ENCODE data around the gene PCDHB10.
"Not testable (repeated sequence)": the region's sequence is repeated elsewhere in the genome, so short reads cannot be mapped to it uniquely, and the experiment has no call there.

PCDHB10 gene

DNA sequence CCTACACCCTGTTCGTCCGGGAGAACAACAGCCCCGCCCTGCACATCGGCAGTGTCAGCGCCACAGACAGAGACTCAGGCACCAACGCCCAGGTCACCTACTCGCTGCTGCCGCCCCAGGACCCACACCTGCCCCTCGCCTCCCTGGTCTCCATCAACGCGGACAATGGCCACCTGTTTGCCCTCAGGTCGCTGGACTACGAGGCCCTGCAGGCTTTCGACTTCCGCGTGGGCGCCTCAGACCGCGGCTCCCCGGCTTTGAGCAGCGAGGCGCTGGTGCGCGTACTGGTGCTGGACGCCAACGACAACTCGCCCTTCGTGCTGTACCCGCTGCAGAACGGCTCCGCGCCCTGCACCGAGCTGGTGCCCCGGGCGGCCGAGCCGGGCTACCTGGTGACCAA, 3.5 kb upstream of the PCDHB10 start:
- not testable (repeated sequence) for DNase-seq

DNA sequence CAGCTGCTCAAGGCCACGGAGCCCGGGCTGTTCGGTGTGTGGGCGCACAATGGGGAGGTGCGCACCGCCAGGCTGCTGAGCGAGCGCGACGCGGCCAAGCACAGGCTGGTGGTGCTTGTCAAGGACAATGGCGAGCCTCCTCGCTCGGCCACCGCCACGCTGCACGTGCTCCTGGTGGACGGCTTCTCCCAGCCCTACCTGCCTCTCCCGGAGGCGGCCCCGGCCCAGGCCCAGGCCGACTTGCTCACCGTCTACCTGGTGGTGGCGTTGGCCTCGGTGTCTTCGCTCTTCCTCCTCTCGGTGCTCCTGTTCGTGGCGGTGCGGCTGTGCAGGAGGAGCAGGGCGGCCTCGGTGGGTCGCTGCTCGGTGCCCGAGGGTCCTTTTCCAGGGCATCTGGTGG, 3.0 kb upstream of the PCDHB10 start:
- not testable (repeated sequence) for DNase-seq

DNA sequence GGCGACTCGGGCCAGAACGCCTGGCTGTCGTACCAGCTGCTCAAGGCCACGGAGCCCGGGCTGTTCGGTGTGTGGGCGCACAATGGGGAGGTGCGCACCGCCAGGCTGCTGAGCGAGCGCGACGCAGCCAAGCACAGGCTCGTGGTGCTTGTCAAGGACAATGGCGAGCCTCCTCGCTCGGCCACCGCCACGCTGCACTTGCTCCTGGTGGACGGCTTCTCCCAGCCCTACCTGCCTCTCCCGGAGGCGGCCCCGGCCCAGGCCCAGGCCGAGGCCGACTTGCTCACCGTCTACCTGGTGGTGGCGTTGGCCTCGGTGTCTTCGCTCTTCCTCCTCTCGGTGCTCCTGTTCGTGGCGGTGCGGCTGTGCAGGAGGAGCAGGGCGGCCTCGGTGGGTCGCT, 2.2 kb downstream of the PCDHB10 start:
- DNase-seq: not testable (repeated sequence)

DNA sequence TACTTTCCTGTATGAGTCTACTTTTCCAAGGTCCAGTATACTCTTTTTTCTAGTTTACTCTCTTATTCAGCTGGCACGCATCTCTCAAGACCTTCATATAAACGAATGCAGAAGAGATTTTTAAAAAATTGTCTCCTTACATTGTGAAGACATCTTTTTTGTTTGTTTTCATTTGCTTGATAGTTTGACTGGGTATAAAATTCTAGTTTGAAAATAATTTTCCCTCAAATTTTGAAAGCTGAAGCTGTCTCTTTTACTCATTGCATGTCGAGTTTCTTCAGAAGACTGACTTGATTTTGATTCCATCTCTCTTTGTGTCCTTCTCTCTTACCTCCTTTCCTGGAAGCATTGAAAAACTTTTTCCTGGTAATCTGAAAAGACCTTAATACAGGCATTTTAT, 4.2 kb downstream of the PCDHB10 start:
- no peak for DNase-seq

DNA sequence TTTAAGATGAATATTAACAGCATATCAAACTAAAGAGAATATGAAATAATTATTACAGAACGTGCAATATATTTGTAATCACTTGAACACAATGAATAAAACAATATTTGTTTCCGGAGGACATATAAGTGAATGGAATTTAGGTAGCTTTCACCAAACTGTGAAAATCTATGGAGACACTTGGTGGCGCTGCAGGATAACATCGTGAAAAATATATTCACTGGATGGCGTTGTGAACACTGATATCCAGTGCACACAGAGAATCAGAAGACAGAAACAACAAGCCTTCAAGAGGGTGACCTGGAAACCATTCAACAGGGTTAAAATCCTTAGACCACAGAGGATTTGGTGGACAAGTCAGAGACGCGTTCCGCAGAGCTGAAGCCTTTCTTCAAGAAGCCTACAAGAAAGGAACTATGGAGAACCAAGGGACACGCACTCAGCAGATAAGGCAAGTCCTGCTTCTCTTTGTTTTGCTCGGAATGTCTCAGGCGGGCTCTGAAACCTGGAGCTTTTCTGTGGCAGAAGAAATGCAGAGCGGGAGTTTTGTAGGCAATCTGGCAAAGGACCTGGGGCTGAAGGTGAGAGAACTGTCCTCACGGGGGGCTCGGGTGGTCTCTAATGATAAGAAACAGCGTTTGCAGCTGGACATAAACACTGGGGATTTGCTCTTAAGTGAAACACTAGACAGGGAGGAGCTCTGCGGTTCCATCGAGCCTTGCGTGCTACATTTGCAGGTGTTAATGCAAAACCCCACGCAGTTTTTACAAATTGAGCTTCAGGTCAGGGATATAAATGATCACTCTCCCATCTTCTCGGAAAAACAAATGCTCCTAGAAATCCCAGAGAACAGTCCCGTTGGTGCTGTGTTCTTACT, 7.4 kb downstream of the PCDHB10 start, which contains the start of gene PCDHB11:
Gene PCDHB11, plus strand, starts transcription at position 269 of the 877 bp plus-strand sequence. Its CDS starts 148 bp downstream, at position 417.
- no peak for DNase-seq

DNA sequence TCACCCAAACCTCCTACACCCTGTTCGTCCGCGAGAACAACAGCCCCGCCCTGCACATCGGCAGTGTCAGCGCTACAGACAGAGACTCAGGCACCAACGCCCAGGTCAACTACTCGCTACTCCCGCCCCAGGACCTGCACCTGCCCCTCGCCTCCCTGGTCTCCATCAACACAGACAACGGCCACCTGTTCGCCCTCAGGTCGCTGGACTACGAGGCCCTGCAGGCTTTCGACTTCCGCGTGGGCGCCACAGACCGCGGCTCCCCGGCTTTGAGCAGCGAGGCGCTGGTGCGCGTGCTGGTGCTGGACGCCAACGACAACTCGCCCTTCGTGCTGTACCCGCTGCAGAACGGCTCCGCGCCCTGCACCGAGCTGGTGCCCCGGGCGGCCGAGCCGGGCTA, 9.0 kb downstream of the PCDHB10 start:
- DNase-seq: not testable (repeated sequence)

DNA sequence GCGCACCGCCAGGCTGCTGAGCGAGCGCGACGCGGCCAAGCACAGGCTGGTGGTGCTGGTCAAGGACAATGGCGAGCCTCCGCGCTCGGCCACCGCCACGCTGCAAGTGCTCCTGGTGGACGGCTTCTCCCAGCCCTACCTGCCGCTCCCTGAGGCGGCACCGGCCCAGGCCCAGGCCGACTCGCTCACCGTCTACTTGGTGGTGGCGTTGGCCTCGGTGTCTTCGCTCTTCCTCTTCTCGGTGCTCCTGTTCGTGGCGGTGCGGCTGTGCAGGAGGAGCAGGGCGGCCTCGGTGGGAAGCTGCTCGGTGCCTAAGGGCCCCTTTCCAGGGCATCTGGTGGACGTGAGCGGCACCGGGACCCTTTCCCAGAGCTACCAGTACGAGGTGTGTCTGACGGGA, 9.5 kb downstream of the PCDHB10 start:
- DNase-seq: not testable (repeated sequence)

DNA sequence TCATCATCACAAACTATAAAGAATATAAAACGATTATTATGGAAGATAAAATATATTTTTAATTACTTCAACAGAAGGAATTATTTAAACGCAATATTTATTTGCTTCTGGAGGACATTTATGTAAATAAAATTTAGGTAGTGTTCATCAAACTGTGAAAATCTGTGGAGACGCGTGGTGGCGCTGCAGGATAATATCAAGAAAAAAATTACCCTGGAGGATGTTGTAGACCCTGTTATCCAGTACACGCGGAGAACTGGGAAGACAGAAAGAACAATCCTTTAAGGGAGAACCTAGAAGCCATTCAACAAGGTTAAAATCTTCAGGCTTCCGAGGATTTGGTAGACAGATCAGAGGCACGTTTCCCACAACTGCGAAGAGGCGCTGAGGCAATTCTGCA, 16.3 kb downstream of the PCDHB10 start, which contains the start of gene PCDHB12:
Gene PCDHB12, plus strand, starts transcription at position 242 of the 400 bp plus-strand sequence. CDS start 189 bp downstream, outside the sequence.
- DNase-seq: no peak

DNA sequence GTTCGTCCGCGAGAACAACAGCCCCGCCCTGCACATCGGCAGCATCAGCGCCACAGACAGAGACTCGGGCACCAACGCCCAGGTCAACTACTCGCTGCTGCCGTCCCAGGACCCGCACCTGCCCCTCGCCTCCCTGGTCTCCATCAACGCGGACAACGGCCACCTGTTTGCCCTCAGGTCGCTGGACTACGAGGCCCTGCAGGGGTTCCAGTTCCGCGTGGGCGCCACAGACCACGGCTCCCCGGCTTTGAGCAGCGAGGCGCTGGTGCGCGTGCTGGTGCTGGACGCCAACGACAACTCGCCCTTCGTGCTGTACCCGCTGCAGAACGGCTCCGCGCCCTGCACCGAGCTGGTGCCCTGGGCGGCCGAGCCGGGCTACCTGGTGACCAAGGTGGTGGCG, 18.1 kb downstream of the PCDHB10 start:
- not testable (repeated sequence) for DNase-seq

DNA sequence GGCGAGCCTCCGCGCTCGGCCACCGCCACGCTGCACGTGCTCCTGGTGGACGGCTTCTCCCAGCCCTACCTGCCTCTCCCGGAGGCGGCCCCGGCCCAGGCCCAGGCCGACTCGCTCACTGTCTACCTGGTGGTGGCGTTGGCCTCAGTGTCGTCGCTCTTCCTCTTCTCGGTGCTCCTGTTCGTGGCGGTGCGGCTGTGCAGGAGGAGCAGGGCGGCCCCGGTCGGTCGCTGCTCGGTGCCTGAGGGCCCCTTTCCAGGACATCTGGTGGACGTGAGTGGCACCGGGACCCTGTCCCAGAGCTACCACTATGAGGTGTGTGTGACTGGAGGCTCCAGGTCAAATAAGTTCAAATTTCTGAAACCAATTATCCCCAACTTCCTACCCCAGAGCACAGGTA, 18.7 kb downstream of the PCDHB10 start:
- not testable (repeated sequence) for DNase-seq

DNA sequence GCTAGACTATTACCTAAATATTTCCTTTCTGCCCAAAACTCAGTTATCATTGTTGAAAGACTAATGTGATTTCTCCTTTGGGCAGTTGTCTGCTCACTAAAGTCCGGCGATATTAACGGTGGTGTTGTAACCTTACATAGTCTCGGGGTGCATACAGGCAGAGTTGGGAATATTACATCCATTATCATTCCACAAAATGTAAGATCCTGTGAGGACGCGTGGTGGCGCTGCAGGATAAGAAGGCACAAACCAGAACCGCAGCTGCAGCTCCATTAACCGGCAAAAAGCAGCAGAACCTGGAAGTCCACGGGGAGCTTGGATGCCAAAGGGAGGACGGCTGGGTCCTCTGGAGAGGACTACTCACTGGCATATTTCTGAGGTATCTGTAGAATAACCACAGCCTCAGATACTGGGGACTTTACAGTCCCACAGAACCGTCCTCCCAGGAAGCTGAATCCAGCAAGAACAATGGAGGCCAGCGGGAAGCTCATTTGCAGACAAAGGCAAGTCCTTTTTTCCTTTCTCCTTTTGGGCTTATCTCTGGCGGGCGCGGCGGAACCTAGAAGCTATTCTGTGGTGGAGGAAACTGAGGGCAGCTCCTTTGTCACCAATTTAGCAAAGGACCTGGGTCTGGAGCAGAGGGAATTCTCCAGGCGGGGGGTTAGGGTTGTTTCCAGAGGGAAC, 21.6 kb downstream of the PCDHB10 start, which contains the start of gene PCDHB13:
Gene PCDHB13, plus strand, starts transcription at position 264 of the 684 bp plus-strand sequence. Its CDS starts 205 bp downstream, at position 469.
- DNase-seq: peak in 1 of 6 experiments; percentile 1

DNA sequence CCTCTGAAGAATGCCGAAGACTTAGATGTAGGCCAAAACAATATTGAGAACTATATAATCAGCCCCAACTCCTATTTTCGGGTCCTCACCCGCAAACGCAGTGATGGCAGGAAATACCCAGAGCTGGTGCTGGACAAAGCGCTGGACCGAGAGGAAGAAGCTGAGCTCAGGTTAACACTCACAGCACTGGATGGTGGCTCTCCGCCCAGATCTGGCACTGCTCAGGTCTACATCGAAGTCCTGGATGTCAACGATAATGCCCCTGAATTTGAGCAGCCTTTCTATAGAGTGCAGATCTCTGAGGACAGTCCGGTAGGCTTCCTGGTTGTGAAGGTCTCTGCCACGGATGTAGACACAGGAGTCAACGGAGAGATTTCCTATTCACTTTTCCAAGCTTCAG, 22.4 kb downstream of the PCDHB10 start:
- DNase-seq: not testable (repeated sequence)

DNA sequence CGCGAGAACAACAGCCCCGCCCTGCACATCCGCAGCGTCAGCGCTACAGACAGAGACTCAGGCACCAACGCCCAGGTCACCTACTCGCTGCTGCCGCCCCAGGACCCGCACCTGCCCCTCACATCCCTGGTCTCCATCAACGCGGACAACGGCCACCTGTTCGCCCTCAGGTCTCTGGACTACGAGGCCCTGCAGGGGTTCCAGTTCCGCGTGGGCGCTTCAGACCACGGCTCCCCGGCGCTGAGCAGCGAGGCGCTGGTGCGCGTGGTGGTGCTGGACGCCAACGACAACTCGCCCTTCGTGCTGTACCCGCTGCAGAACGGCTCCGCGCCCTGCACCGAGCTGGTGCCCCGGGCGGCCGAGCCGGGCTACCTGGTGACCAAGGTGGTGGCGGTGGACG, 23.4 kb downstream of the PCDHB10 start:
- not testable (repeated sequence) for DNase-seq

DNA sequence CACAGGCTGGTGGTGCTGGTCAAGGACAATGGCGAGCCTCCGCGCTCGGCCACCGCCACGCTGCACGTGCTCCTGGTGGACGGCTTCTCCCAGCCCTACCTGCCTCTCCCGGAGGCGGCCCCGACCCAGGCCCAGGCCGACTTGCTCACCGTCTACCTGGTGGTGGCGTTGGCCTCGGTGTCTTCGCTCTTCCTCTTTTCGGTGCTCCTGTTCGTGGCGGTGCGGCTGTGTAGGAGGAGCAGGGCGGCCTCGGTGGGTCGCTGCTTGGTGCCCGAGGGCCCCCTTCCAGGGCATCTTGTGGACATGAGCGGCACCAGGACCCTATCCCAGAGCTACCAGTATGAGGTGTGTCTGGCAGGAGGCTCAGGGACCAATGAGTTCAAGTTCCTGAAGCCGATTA, 23.9 kb downstream of the PCDHB10 start:
- DNase-seq: not testable (repeated sequence)

DNA sequence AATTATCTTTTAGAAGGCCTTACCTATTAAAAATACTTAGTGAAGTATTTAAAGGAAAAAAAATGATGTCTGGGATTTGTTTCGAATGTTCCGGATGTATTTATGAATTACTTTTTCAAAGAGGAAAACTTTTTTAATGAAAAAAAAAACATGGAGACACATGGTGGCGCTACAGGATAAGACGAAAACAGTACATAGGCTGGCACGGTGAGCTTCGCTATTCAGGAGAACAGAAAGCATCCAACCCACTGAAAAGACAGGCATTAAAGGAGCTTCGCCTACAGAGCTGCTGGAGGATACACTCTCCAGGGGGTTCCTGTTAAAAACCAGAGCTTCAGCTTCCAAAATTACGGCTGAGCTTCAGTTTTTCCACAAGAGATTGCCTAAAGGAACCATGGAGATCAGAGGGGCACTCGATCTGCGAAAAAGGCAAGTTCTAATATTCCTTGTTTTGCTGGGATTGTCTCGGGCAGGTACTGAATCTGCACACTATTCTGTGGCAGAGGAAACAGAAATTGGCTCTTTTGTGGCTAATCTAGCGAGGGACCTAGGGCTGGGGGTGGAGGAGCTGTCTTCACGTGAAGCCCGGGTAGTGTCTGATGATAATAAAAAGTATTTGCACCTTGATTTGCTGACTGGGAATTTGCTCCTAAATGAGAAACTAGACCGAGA, 31.1 kb downstream of the PCDHB10 start, which contains the start of gene PCDHB14:
Gene PCDHB14, plus strand, starts transcription at position 232 of the 672 bp plus-strand sequence. Its CDS starts 163 bp downstream, at position 395.
- DNase-seq: peak in 1 of 6 experiments; percentile 4

DNA sequence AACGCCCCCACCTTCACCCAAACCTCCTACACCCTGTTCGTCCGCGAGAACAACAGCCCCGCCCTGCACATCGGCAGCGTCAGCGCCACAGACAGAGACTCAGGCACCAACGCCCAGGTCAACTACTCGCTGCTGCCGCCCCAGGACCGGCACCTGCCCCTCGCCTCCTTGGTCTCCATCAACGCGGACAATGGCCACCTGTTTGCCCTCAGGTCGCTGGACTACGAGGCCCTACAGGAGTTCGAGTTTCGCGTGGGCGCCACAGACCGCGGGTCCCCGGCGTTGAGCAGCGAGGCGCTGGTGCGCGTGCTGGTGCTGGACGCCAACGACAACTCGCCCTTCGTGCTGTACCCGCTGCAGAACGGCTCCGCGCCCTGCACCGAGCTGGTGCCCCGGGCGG, 32.7 kb downstream of the PCDHB10 start:
- not testable (repeated sequence) for DNase-seq

DNA sequence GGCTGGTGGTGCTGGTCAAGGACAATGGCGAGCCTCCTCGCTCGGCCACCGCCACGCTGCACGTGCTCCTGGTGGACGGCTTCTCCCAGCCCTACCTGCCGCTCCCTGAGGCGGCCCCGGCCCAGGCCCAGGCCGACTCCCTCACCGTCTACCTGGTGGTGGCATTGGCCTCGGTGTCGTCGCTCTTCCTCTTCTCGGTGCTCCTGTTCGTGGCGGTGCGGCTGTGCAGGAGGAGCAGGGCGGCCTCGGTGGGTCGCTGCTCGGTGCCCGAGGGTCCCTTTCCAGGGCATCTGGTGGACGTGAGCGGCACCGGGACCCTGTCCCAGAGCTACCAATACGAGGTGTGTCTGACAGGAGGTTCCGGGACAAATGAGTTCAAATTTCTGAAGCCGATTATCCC, 33.3 kb downstream of the PCDHB10 start:
- not testable (repeated sequence) for DNase-seq

DNA sequence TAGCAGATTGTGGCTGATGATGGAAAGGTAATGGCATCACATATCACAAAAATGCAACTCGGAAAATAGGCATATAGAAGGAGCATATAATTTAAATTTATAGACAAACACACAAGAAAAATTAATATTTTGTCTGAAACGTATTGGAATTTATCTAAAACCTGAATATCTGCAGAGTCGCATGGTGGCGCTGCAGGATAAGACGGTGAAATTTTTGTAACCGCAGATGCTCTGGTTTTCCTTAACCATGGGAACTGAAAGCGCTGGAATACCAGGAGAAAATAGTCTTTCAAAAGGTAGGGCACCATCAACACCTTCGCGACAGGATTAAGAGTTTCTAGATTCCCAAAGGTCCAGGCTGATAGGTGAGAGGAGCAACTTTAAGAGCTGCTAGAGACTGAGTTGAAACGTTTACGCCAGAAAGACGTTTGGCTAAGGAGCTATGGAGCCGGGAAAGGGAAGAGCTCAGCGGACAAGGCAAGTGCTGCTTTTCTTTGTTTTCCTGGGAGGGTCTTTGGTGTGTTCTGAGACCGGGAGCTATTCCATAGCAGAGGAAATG, 42.0 kb downstream of the PCDHB10 start:
- DNase-seq: no peak

DNA sequence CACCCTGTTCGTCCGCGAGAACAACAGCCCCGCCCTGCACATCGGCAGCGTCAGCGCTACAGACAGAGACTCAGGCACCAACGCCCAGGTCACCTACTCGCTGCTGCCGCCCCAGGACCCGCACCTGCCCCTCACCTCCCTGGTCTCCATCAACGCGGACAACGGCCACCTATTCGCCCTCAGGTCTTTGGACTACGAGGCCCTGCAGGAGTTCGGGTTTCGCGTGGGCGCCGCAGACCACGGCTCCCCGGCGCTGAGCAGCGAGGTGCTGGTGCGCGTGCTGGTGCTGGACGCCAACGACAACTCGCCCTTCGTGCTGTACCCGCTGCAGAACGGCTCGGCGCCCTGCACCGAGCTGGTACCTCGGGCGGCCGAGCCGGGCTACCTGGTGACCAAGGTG, 43.8 kb downstream of the PCDHB10 start:
- DNase-seq: not testable (repeated sequence)

DNA sequence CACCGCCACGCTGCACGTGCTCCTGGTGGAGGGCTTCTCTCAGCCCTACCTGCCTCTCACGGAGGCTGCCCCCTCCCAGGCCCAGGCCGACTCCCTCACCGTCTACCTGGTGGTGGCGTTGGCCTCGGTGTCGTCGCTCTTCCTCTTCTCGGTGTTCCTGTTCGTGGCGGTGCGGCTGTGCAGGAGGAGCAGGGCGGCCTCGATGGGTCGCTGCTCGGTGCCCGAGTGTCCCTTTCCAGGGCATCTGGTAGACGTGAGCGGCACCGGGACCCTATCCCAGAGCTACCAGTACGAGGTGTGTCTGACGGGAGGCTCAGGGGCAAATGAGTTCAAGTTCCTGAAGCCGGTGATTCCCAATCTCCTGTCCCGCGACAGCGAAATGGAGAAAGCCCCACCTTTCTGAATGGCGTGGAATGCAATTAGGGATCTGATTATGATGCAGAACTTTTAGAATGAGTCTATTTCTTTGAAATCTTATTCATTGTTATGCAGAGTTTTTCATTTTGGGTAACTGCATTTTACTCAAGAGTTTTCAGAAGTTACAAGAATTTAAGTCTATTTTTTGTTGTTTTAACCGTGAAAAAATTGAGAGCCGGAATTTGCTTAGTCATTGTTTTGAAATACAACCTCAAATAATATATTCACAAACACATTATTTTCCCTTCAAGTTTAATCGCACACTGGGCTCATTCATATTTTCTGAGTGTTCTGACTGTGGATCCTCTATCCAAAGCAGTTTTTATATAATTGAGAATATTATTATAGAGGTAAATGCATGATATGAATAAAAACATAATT, 44.6 kb downstream of the PCDHB10 start:
- DNase-seq: no peak

DNA sequence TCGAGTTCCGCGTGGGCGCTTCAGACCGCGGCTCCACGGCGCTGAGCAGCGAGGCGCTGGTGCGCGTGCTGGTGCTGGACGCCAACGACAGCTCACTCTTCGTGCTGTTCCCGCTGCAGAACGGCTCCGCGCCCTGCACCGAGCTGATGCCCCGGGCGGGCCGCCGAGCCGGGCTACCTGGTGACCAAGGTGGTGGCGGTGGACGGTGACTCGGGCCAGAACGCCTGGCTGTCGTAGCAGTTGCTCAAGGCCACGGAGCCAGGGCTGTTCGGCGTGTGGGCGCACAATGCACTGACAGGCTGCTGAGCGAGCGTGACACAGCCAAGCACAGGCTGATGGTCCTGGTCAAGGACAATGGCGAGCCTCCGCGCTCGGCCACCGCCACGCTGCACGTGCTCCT, 49.3 kb downstream of the PCDHB10 start:
- no peak for DNase-seq

Measured in stimulated activated naive CD4-positive, alpha-beta T cell (primary cell).